GM21381 (cell line): ENCODE data around the gene CC2D1A.

Experiments used
- ATAC-seq: cut with Tn5 transposase; IDR thresholded peaks from one replicate; pipeline ENCODE4 v1.9.1; 2021; ENCODE audit warnings: mild to moderate bottlenecking, moderate library complexity; ENCODE audit not compliant: unreplicated experiment

CC2D1A gene

DNA sequence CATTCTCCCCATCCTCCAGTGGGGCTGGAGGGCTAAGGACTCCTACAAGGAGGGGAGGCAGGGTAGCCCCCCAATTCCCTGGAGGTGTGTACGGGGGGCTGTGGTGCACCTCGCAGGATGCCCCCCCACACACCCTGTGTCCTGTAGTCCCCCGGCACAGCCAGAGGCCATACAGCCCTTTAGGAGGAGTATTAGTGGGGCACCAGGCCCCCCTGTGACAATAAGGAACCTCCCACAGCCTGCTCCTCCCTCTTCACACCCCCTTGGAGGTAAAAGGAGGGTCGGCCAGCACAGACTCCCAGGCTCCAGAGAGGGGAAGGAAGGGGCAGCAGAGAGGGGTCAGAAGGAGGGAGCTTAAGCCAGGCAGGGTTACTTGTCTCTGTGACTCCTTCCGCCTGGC lies 29.2 kb upstream of the CC2D1A start, which contains the start of gene NANOS3:
Gene NANOS3, plus strand, starts transcription at position 301 of the 400 bp plus-strand sequence. CDS start 115 bp downstream, outside the sequence.
- no peak for ATAC-seq

DNA sequence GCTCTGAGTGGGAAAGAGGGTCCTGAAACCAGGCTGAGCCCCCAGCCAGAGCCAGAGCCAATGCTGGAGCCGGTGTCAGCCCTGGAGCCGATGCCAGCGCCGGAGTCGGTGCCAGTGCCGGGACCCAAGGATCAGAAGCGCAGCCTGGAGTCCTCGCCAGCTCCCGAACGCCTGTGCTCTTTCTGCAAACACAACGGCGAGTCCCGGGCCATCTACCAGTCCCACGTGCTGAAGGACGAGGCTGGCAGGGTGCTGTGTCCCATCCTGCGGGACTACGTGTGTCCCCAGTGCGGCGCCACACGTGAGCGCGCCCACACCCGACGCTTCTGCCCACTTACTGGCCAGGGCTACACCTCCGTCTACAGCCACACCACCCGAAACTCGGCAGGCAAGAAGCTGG lies 28.7 kb upstream of the CC2D1A start:
- no peak for ATAC-seq

DNA sequence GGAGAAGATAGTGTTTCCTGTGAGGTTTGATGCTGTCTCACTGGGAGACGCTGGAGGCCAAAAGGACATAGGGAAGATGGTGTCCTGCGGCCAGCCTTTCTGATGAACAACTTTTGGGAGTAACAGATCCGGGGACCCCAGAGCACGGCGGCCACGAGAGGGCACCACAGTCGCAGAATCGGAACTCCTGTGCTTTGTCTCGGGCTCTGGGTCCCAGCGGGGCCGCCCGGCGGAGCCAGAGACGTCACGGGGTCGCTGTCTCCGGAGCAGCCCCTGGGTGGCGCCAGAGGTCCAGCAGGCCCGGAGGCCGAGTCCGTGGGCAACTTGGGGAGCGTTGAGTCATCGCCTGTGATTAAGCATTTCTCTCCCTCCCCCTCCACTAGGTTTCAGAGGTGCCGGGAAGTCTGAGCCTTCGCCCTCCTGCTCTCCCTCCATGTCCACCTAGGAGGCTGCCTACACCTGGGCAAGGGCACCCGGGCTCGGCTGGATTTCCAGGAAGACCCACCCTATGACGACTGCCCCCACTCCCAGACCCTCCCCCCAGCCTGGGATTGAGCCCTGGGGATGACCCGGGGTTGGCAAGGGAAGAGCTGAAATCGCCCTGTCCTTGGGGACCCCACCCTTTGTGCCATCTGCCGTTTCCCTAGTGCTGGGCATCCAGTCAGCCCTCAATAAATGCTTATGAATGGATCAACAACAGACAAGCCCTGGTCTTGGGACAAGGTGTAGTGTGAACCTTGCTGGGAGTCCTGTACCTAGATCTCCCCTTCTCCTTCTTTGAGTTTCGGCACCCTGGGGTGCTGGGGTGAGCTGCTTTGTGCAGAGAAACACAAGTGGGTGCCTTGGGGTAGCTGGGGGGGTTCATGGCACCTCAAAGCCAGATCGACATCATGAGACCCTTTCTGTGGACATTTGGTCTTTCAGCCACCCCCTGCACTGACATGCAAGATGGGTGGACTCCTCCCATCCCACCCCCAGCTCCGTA lies 25.6 kb upstream of the CC2D1A start:
- ATAC-seq, result peak; percentile 88

DNA sequence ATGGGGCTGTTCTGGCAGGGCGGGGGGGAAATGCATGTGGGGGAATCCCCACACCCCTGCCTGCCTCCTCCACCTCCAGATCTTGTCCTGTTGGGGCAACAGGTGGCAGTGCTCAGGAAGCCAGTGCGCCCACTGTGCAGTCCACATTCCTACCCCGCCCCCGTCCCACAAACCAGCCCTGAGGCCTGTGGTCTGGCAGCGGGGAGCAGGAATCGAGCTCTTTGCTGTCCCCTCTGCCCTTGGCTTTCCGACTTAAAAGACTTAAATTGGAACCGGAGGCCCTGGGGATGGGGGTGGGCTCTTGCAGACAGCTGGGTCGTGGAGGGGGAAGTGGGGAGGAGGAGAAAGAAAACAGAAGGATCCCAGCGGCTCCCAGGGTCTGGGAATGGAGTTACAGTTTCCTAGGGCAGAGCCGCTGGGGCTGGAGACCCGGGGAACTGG lies 24.7 kb upstream of the CC2D1A start:
- ATAC-seq, result no peak

DNA sequence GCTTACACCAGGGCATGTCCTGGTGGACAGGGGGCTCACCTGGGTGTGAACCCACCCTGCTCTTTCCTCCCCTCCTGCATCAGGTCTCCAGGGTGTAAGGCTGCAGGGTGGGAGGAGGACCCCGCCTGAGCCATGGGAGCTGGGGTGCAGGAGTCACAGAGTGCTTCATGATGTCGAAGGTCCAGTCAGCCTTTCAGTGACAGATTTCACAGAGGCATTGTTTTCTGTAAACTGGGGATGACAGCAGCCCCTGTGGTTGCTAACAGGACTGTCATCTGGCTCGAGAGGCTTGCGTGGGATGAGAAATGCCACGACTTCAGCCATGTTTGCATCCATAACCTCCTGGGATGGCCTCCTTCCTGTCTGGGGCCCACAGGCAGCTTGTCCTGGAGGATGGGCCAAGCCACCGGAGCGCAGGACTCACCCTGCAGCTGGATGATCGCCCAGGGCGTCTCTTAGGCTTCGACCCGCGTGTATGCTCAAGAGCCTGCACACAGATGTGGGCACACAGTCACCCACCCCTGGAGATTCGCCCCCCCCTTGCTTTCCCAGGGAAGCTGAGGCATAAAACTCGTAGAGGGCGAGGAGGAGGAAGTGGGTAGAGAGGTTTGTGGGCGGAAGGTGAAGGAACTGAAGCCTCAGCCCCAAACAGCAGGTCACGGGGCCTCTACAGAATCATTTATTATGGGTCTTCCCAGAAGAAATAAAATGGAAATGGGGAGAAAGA lies 24.1 kb upstream of the CC2D1A start:
- ATAC-seq, result no peak

DNA sequence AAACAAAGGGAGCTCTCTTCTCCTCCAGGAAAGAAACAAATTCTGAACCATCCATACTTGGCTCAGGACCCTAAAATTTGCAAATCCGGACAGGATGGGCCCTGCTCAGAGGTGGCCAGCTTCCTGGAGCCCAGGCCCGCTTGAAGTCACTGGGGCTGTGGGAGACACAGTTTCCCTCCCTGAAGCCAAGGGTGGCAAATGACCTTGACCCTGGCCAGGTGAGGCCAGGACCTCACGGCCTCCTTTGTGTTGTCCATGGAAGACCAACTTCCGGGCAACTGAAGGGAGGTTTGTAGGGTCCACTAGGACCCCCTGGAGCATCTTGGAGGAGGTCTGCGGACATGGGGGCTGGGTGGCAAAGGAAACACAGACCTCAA lies 23.6 kb upstream of the CC2D1A start:
- no peak for ATAC-seq

DNA sequence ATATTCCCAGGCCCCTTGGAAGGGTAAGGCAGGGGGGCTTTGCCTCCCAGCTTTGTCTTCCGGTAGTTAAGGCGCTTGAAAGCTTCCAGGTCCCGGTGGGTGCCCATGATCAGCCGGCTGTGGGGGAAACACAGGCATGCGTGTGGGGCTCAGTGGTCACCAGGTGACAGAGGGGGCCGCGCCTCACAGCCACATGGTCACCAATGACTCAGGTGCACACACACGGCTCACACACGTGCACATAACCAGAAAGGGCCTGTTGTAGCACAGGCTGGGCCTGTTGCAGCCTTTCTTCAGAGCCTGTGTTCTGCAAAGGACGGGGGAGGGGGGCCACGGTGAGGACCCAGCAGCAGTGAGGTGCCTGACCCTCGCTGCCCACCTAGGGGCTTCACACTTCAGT lies 23.2 kb upstream of the CC2D1A start:
- ATAC-seq, result no peak

DNA sequence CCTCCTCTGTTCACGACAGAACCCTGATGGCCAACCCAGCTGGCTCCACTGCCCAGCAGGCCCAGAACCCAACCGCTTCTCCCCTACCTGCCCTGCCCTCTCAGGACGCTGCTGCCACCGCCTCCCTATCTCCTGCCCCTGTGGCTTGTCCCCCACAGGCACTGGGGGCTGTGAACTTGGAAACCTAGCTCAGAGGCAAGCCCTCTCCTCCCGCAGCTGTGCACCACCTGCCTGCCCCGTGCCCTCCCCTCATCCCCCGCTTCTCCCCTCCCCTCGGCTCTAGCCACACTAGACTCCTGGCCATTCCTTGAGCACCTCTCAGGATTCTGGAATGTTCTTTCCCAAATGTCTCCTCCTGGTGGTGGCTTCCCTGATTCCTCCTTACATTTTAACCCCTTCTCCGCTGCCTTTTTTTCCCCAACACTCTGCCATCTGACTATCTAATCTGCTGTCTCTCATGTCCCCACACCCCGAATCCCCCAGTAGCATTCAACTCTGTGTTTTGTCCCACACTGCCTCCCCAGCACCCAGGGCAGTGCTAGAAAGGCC lies 22.4 kb upstream of the CC2D1A start:
- ATAC-seq, result no peak

DNA sequence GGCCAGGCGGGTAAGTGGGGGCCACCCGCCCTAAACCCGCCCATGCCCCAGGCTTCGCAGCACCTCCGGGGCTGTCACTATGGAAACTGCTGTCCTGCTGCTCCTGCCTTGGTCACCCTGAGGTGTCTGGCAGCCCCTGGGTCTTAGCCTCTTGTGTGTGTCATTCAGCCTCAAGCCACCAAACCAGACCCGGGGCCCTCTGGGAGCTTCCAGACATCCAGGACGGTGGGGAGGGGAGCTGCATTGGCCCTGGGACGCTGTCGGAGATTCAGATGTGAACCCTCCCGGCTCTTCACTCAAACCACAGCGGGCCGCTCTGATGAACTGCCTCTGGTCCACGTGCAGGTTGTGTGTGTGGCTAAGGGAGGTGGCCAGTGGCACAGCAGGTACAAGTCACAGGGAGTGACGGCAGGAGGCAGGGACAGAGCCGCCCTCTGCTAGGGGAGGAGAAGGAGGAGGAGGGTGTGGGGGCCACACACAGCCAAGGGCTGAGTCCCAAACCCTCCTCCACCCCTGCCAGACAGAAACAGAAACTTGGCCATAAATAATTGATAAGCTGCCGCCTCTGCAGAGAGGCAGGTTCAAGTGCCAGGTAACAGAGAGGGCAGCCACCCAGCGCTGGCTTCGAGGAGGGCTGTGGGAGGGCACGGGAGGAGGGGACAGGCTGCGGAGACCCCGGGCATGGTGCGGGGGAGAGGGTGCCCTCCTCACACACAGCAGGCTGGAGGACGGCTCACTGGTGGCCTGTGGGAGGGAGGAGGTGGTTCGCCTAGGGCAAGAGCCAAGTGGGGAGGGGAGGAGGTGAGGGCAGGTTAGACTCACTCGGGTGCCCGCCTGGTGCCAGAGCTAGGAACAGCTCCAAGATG lies 21.0 kb upstream of the CC2D1A start:
- ATAC-seq, result no peak

DNA sequence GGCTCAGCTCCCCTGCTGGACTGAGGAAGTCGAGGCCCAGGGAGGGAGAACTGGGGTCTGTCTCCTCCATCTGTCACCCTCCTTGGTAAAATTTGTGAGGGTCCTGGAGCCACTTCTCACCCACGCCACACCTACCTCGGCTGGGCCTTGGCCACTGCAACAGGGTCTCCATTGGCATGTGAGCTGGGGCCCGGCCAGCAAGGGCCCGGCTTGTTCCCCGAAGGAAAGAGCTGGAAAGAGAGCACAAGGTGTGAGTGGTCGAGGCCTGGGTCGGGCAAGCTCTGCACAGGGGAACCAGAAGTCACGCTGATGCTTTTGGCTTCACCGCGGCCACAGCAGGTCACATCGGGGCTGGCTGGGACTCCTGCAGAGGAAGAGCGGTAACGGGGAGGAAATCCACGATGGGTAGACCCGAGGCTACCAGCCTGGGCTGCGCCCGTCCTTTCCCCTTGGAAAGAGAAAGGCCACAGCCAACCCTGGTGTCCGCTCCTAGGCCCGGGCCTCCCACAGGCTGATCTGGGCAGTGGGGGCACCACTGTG lies 20.1 kb upstream of the CC2D1A start:
- no peak for ATAC-seq

DNA sequence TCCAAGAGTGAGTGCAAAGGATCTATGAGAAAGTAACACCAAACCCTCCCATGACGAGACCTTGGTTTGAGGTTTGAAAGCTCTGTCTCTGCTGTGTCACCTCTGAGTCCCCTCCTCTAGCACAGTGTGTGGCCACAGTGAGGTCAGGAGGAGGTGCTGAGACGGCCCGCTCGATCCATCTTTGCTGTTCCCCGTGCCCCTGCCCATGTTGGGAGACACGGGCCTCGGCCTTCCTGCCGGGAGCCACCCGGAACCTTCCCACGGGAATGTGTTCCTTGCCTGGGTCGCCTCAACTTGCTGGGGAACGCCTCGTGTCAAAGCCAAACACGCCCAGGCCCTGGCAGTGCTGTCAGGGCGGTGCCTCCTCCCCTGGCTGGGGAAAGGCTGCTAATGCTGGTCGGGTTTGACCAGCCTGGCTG lies 19.0 kb upstream of the CC2D1A start:
- ATAC-seq, result no peak

DNA sequence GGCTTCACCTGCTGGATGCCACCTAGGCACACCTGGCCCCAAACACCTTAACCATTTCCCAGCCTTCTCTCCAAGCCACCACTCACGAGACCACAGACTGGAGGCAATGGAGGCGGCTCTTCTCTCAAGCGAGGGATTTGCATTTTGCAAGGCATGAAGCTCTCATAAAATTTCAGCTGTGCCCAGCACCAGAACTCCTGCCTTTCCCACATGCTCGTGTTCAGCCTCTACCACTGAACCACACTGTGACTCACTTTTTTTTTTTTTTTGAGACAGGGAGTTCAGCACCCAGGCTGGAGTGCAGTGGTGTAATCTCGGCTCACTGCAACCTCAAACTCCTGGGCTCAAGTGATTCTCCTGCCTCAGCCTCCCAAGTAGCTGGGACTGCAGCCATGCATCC lies 18.5 kb upstream of the CC2D1A start:
- ATAC-seq, result no peak

DNA sequence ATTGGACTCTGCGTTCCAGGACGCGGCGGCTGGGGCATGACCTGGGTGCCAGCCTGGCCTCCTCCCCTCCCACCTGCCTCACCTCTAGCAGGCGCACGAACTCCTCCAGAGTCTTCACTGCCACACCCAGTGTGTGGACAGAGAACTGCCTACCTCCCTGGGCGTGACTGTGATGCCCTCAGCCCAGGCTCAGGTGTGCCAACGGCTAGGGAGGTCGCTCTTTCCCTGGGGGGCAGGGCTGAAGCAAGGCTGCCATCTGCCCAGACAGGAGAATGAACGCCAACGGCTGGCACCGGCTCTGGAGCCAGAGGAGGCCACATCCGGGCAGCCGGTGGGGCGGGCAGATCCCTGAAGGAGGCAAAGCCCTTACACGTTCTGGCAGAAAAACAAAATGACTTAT lies 17.7 kb upstream of the CC2D1A start:
- ATAC-seq, result no peak

DNA sequence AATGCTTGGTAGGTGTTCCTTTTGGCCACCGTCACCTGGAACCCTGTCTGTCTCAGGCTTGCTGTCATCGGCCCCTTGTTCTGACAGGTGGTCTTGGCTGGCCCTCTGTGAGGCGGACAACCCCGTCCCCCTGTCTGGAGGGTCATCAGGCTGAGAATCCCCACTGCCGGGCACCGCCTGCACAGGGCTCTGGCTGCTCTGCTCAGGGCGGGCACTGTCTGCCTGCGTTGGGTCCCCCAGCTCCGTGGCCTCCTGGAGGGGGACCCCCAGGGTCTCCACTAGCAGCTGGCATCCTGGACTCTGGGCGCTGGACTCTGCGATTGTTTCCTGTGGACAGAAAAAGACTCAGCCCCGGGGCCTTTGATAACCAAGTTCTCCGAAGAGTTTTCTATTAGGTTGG lies 15.9 kb upstream of the CC2D1A start:
- no peak for ATAC-seq

DNA sequence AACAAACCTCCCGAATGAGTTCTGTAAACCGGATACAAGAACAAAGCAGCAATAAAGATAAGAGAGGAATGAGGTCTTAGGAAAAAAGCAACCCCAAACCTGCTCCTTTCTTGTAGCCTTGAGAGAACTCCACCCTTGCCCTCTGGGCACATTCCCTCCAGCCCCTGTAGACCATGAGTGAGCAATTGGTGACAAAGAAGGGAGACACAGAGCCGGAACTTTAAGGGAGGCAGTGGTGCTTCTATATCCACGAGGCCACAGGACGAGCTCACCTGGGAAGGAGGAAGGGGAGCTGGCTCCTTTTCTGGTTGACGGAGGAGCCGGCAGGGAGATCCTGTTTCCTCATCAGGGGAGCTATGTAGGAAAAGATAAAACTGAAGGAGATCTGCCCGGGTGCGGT lies 13.1 kb upstream of the CC2D1A start:
- no peak for ATAC-seq

DNA sequence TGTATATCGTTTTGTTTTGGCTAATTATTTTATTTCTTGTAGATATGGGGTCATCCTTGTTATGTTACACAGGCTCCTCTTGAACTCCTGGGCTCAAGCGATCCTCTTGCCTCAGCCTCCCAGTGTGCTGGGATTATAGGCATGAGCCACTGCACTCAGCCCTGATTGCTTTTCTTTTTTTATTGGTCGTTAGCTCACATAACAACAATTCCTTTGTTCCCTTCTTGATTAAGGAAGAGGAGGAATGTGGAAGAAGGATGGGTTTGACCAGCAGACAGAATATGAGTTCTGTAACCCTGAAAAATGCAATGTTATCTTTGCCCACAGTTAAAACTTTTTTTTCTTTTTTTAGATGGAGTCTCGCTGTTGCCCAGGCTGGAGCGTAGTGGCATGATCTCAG lies 11.4 kb upstream of the CC2D1A start:
- no peak for ATAC-seq

DNA sequence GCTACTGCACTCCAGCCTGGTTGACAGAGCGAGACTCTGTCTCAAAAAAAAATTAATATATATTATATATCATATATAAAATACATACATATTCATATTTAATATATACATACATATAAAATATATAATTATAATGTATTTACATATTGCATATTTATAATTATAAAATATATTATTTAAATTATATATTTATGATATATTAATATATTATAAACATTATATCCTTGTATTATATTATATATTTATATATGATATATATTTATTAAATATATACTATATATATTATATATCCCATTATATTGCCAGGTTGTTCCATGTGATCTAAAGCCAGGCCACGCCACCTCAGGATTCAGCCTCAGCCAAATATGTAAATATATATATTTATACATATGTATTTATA lies 9.8 kb upstream of the CC2D1A start:
- no peak for ATAC-seq

DNA sequence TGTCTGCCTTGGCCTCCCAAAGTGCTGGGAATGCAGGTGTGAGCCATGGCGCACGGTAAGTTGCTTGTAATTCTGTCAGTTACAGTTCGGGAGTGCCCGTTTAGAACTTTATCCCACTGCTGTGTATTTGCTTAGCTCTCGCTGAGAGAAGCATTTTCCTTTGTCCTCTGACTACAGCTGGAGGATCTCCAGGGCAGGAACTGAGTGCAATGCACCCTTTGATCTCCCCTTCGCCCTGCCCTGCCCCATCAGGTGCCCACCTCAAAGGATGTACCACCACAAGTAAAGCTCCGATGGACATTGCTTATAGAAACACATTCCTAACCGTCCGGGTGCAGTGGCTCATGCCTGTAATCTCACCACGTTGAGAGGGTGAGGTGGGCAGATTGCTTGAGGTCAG lies 6.6 kb upstream of the CC2D1A start:
- no peak for ATAC-seq

DNA sequence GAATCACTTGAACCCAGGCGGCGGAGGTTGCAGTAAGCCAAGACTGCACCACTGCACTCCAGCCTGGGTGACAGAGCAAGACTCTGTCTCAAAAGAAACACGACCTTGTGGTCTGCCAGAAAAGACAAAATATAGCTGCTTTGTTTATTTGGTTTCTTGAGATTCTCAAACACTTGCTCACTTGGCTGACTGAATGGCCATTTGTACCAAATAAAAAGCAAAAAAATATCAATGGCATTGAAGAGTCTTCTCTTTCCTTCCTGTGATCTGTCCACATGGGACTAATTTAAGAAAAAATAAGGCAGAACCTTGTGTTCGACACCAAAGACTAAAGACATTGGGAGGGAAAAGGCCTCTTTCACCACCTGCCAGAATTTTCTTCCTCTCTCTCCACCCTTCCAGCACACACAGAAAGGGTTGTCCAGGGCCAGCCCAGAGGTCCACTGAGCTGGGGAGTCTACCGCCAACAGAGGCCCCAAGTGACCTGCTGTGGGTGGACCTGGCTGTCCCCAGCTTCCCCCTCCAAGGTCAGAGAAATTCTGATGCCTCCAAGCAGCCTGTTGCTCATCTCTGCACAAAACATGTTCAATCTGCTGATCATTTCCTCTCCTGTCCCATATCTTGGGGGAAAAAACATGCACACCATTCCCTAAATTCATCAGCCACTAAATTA lies 6.0 kb upstream of the CC2D1A start:
- no peak for ATAC-seq

DNA sequence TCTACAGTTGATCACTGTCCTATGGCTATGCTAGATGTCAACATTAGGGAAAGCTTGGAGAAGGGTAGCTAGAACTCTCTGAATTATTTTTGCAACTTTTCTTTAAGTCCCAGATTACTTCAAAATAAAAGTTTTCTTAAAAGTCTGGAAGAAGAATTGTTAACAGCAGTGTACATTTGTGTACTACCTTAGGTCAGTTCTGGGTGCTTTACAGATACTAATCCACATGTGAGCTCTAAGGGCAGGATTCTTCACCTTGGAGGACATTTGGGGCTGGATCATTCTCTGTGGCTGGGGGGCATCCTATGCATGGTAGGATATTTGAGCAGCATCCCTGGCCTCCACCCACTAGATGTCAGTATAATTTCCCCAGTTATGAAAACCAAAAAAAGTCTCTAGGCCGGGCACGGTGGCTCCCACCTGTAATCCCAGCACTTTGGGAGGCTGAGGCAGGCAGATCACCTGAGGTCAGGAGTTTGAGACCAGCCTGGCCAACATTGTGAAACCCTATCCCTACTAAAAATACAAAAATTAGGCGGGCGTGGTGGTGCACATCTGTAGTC lies 2.9 kb upstream of the CC2D1A start:
- no peak for ATAC-seq
